Sigmoid colon (tissue), 3 donors: ENCODE data around the gene EZR.

Experiments used
- CTCF ChIP-seq, 4 experiments: fragments of 450-650 bp in 3 of 4; fragments of 200-600 bp in 1 of 4; IDR thresholded peaks; one replicate each; pipeline ENCODE4 v1.5.1; 2016 to 2019; ENCODE audit warnings: antibody characterized with exemption in 4 of 4, mild to moderate bottlenecking in 3 of 4, moderate library complexity in 2 of 4
- POLR2A ChIP-seq, 2 donors: fragments of 450-650 bp; IDR thresholded peaks; one replicate each; pipeline ENCODE4 v1.6.1; 2016; ENCODE audit warnings: antibody characterized with exemption in 2 of 2, mild to moderate bottlenecking in 2 of 2, moderate library complexity in 2 of 2

DNA sequence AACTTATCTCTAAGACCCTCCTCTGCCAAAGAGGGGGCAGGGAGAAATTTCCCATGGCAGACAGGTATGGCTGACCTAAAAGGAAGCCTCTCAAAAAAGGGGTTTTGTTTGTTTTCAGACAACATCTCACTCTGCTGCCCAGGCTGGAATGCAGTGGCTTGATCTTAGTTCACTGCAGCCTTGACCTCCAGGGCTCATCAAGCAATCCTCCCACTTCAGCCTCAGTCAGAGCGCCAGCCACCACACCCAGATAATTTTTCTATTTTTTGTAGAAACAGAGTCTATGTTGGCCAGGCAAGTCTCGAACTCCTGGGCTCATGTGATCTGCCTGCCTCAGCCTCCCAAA lies 3.8 kb downstream of the EZR start:
- TF ChIP-seq POLR2A (IDR thresholded peaks at IDR 0.05) = no peak
- no peak for TF ChIP-seq CTCF (IDR thresholded peaks at IDR 0.05)
